DND-41 (cell line): ENCODE measurements around the gene F13A1.

Experiments
- CTCF ChIP-seq: IDR thresholded peaks from 2 replicates; pipeline ENCODE4 v1.5.1; 2012; ENCODE audit warnings: borderline replicate concordance, low read length, moderate library complexity, mild to moderate bottlenecking; ENCODE audit not compliant: poor library complexity, severe bottlenecking; ENCODE audit errors: extremely low read depth
- EZH2 ChIP-seq: IDR thresholded peaks from 3 replicates; pipeline ENCODE4 v1.6.1; 2012; ENCODE audit warnings: borderline replicate concordance, low read depth, mild to moderate bottlenecking, moderate library complexity, low read length, inconsistent platforms; ENCODE audit not compliant: severe bottlenecking

GRCh38 chr6:6331393-6331792, 10.9 kb upstream of the F13A1 start:
- no peak for TF ChIP-seq CTCF
- TF ChIP-seq EZH2: no peak
